Esophagus squamous epithelium (tissue), 5 donors: Measurements from ENCODE around the gene DRG2. TPM values are rescaled to one million over a fixed set of nuclear protein-coding genes. Genes with fewer than 3 reads are reported as not detected.

Source experiments
- DNase-seq: peaks from one replicate; lab custom pipeline; 2025; lab: John Stamatoyannopoulos, UW
- H3K27ac ChIP-seq, 4 donors: fragments of 200-600 bp; sonication (generic); one replicate each; pipeline ENCODE4 v1.5.1; 2016 to 2019; ENCODE audit warnings: mild to moderate bottlenecking in 1 of 4
- H3K27me3 ChIP-seq, 4 donors: fragments of 200-600 bp; sonication (generic); 1 replicate in 3 of 4; 2 replicates in 1 of 4; pipeline versions ENCODE4 v1.5.1 to v1.6.0; 2017 to 2021; ENCODE audit warnings: antibody characterized with exemption in 1 of 4
- H3K36me3 ChIP-seq, 3 donors: fragments of 200-600 bp; sonication (generic); one replicate each; pipeline ENCODE4 v1.5.1; 2016 to 2019
- H3K4me1 ChIP-seq, 3 donors: fragments of 200-600 bp; sonication (generic); one replicate each; pipeline ENCODE4 v1.5.1; 2017 to 2019
- H3K4me3 ChIP-seq, 4 donors: fragments of 200-600 bp; sonication (generic); 1 replicate in 3 of 4; 2 replicates in 1 of 4; pipeline ENCODE4 v1.5.1; 2016 to 2019; ENCODE audit warnings: mild to moderate bottlenecking in 2 of 4, moderate library complexity in 1 of 4
- H3K9me3 ChIP-seq, 3 donors: fragments of 200-600 bp; sonication (generic); one replicate each; pipeline ENCODE4 v1.5.1; 2016 to 2019
- CTCF ChIP-seq, 6 experiments: fragments of 450-650 bp in 4 of 6; fragments of 200-600 bp in 2 of 6; sonication (generic) in 2 of 6; IDR thresholded peaks; one replicate each; pipeline ENCODE4 v1.5.1; 2016 to 2019; ENCODE audit warnings: antibody characterized with exemption in 6 of 6, mild to moderate bottlenecking in 4 of 6, moderate library complexity in 4 of 6
- POLR2A ChIP-seq, 4 donors: fragments of 450-650 bp; IDR thresholded peaks; one replicate each; pipeline ENCODE4 v1.6.1; 2017; ENCODE audit warnings: antibody characterized with exemption in 4 of 4, mild to moderate bottlenecking in 4 of 4, moderate library complexity in 3 of 4
- WGBS, 2 donors: methylation state at CpG; one replicate each; pipeline ENCODE4 v1.1.5; 2018; 5-methylcytosine and 5-hydroxymethylcytosine counted together
- intact Hi-C: fragments of 100-400 bp; cut with DNase I; formaldehyde crosslinking; loops from one replicate; pipeline ENCODE4 v1.15.0; 2022
- total RNA-seq, 4 donors: library from RNA; depleted of rRNA; stranded (reverse); fragments of >200 nt; gene quantifications; one replicate each; pipeline ENCODE4 v1.1.0, GENCODE V29; 2016
- donor health status: DM: yes; HTN: yes; CAD: no.

The DRG2 gene
- total RNA-seq, 4 donors from 2014 or later = 31.8 to 45.4 (median 37.9) TPM

- Histone ChIP-seq H3K4me1 (peaks cover 0 to 5% (median 0%) of the 10 kb centered on the region in 3 donors), H3K4me3 (no peak overlapping the region), H3K27me3 (peaks cover 0 to 3% (median 0%) of the 10 kb centered on the region in 4 donors), H3K36me3 (no peaks in the 10 kb centered on the region), H3K9me3 (no peaks in the 10 kb centered on the region), H3K27ac (no peak overlapping the region)
- intact Hi-C loops = no loop called here
- 70 to 90% methylated on average over 2 to 6 of the region's 54 CpGs for WGBS, 2 donors
- TF ChIP-seq CTCF (IDR thresholded peaks at IDR 0.05) = no peak
- no peak for TF ChIP-seq POLR2A (IDR thresholded peaks at IDR 0.05)
- no peak for DNase-seq
Measured at GRCh38 chr17:18121144-18121910, 33.6 kb downstream of the DRG2 start.

- 69% methylated on average over 7 of the region's 31 CpGs; no CpG with 5 or more reads in 1 of the 2 donors for WGBS, 2 donors
- H3K36me3 ChIP-seq = no peaks in the 10 kb centered on the region
- peaks cover 0 to 5% (median 0%) of the 10 kb centered on the region in 3 donors for H3K4me1 ChIP-seq
- no peak overlapping the region for H3K4me3 ChIP-seq
- intact Hi-C loops = no loop called here
- no peak overlapping the region for H3K27ac ChIP-seq
- TF ChIP-seq CTCF (IDR thresholded peaks at IDR 0.05) = no peak
- no peak for TF ChIP-seq POLR2A (IDR thresholded peaks at IDR 0.05)
- no peak for DNase-seq
- H3K27me3 ChIP-seq = peaks cover 0 to 3% (median 0%) of the 10 kb centered on the region in 4 donors
- H3K9me3 ChIP-seq = no peaks in the 10 kb centered on the region
Measured at GRCh38 chr17:18122990-18123753, 35.4 kb downstream of the DRG2 start.

GRCh38 chr17:18124345-18125126 lies 36.8 kb downstream of the DRG2 start:
- WGBS, 2 donors = 60 to 78% methylated on average over 7 to 11 of the region's 11 CpGs

GRCh38 chr17:18129041-18129502 lies 41.3 kb downstream of the DRG2 start:
- intact Hi-C loops = no loop called here
- peaks cover 0 to 3% (median 0%) of the 10 kb centered on the region in 4 donors for H3K27me3 ChIP-seq
- no peak overlapping the region for H3K4me3 ChIP-seq
- 38 to 46% methylated on average over 2 to 4 of the region's 4 CpGs for WGBS, 2 donors
- no peaks in the 10 kb centered on the region for H3K9me3 ChIP-seq
- no peak for TF ChIP-seq POLR2A (IDR thresholded peaks at IDR 0.05)
- no peak for TF ChIP-seq CTCF (IDR thresholded peaks at IDR 0.05)
- H3K27ac ChIP-seq = no peak overlapping the region
- no peaks in the 10 kb centered on the region for H3K4me1 ChIP-seq
- no peaks in the 10 kb centered on the region for H3K36me3 ChIP-seq
- no peak for DNase-seq

More at GRCh38 chr17:18124345-18125126, 36.8 kb downstream of the DRG2 start:
- no peak for DNase-seq
- no peaks in the 10 kb centered on the region for H3K36me3 ChIP-seq
- H3K4me1 ChIP-seq = peaks cover 0 to 5% (median 0%) of the 10 kb centered on the region in 3 donors
- peaks cover 0 to 3% (median 0%) of the 10 kb centered on the region in 4 donors for H3K27me3 ChIP-seq
- no peak for TF ChIP-seq POLR2A (IDR thresholded peaks at IDR 0.05)
- no peak for TF ChIP-seq CTCF (IDR thresholded peaks at IDR 0.05)
- intact Hi-C loops = no loop called here
- no peaks in the 10 kb centered on the region for H3K9me3 ChIP-seq
- no peak overlapping the region for H3K27ac ChIP-seq
- no peak overlapping the region for H3K4me3 ChIP-seq
